K562 (cell line): ENCODE measurements around the gene CTTNBP2.

Source experiments
- ATF2 ChIP-seq: sonication (generic); formaldehyde crosslinking; IDR thresholded peaks from 2 replicates; pipeline ENCODE4 v1.8.1; 2022; ENCODE audit warnings: missing genetic modification reagents
- CBX2 ChIP-seq: fragments of 200-600 bp; sonication (generic); IDR thresholded peaks from one replicate; pipeline ENCODE4 v1.6.1; 2012; ENCODE audit warnings: mild to moderate bottlenecking, low read length, inconsistent platforms; ENCODE audit not compliant: insufficient read depth, poor library complexity, severe bottlenecking
- CTCF ChIP-seq, 3 experiments: IDR thresholded peaks in 2 of 3; conservative IDR thresholded peaks in 1 of 3; 2 replicates each; pipeline ENCODE4 v1.5.1; 2011 to 2012; ENCODE audit warnings: low read length in 3 of 3, mild to moderate bottlenecking in 3 of 3, control low read depth in 2 of 3, improper control_type of control experiment in 1 of 3, inconsistent platforms in 1 of 3, low read depth in 1 of 3, mixed read lengths in 1 of 3, moderate library complexity in 1 of 3; ENCODE audit not compliant: insufficient read depth in 2 of 3
- ELF1 ChIP-seq: fragments of 200-800 bp; sonication (Bioruptor generic); IDR thresholded peaks from 2 replicates; pipeline ENCODE4 v1.6.1; 2016; ENCODE audit warnings: missing genetic modification characterization, missing compliant biosample characterization
- HINFP ChIP-seq: fragments of 450-650 bp; conservative IDR thresholded peaks from 2 replicates; pipeline ENCODE4 v1.6.1; 2016; ENCODE audit warnings: missing genetic modification characterization, low read depth, mild to moderate bottlenecking, control low read depth, missing compliant biosample characterization
- HNRNPH1 ChIP-seq: fragments of 200-400 bp; formaldehyde crosslinking; optimal IDR thresholded peaks from 2 replicates; pipeline ENCODE3; 2017; ENCODE audit warnings: low read depth, mild to moderate bottlenecking, low read length, moderate library complexity
- MAZ ChIP-seq, 2 experiments: fragments of 450-650 bp in 1 of 2; sonication (generic) in 1 of 2; formaldehyde crosslinking; IDR thresholded peaks in 1 of 2; conservative IDR thresholded peaks in 1 of 2; 2 replicates each; pipeline versions ENCODE4 v1.4.0 to v1.5.0; 2020; ENCODE audit warnings: mild to moderate bottlenecking in 1 of 2, missing genetic modification reagents in 1 of 2
- POLR2A ChIP-seq: fragments of 450-650 bp; conservative IDR thresholded peaks from 2 replicates; pipeline ENCODE4 v1.6.1; 2016
- RAD21 ChIP-seq, 2 experiments: fragments of 250-450 bp in 1 of 2; fragments of 450-650 bp in 1 of 2; sonication (Bioruptor Pico) in 1 of 2; formaldehyde crosslinking in 1 of 2; IDR thresholded peaks in 1 of 2; conservative IDR thresholded peaks in 1 of 2; 2 replicates each; pipeline versions ENCODE4 v1.4.0 to v1.8.0; 2020 to 2022; ENCODE audit warnings: mild to moderate bottlenecking in 2 of 2, moderate library complexity in 1 of 2
- RFX5 ChIP-seq: IDR thresholded peaks from 2 replicates; pipeline ENCODE4 v1.6.1; 2011; ENCODE audit warnings: low read depth, mild to moderate bottlenecking, improper control_type of control experiment, low read length
- RNF2 ChIP-seq: sonication (generic); IDR thresholded peaks from 2 replicates; pipeline ENCODE4 v1.6.1; 2016
- SOX6 ChIP-seq: fragments of 450-650 bp; IDR thresholded peaks from 2 replicates; pipeline ENCODE4 v1.6.1; 2014; ENCODE audit warnings: mild to moderate bottlenecking
- STAG1 ChIP-seq: sonication (generic); formaldehyde crosslinking; IDR thresholded peaks from 2 replicates; pipeline ENCODE4 v1.5.0; 2020; ENCODE audit warnings: missing genetic modification reagents, borderline replicate concordance

GRCh38 chr7:117793521-117793920 is 79.7 kb downstream of the CTTNBP2 start:
- TF ChIP-seq CTCF (IDR thresholded peaks at IDR 0.05 in 2 of 3, conservative IDR thresholded peaks at IDR 0.05 in 1 of 3; ENCODE audit: insufficient read depth in 2 of 3, low read depth in 1 of 3, low read length in 3 of 3) (no peak), HINFP (no peak), RAD21 (CRISPR knock-in tag; conservative IDR thresholded peaks at IDR 0.05 in 1 of 2, IDR thresholded peaks at IDR 0.05 in 1 of 2) (no peak), HNRNPH1 (no peak), RNF2 (no peak), POLR2A (no peak), STAG1 (no peak), ELF1 (tag) (no peak), CBX2 (no peak), RFX5 (no peak), SOX6 (no peak), ATF2 (CRISPR knock-in tag) (no peak), MAZ (CRISPR knock-in tag; conservative IDR thresholded peaks at IDR 0.05 in 1 of 2, IDR thresholded peaks at IDR 0.05 in 1 of 2) (no peak)
